GM21723 (cell line): ENCODE results near the gene TMCO5A.

Experiments
- ATAC-seq: cut with Tn5 transposase; IDR thresholded peaks from one replicate; pipeline ENCODE4 v1.9.1; 2021; ENCODE audit warnings: mild to moderate bottlenecking, moderate library complexity; ENCODE audit not compliant: unreplicated experiment

Gene TMCO5A

DNA sequence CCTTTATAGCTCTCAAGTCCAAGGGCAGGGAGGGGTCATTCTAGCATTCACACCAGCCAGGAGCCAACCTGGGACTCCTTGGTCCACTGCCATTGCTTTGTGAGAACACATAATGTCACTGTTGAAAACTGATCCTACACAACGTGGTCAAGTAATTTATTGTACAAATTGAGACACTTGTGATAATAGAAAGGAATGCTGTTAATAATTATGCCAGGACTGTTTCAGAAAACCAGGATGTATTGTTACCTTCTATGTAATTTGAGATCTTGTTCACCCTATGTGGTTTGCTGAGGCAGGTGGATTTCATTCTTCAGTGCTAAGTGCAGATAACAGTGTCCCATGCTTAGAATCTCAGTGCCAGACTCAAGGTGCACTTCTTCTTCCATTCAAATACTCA, 33.3 kb downstream of the TMCO5A start:
- ATAC-seq, result no peak

DNA sequence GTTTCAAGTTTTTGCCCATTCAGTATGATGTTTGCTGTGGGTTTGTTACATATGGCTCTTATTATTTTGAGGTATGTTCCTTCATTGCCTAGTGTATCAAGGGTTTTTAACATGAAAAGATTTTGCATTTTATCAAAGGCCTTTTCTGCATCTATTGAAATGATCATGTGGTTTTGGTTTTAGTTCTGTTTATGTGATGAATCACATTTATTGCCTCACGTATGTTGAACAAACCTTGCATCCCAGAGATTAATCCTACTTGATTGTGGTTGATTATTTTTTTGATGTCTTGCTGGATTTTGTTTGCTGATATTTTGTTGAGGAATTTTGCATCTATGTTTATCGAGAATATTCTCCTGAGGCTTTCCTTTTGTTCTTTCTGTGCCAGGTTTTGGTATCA, 39.4 kb downstream of the TMCO5A start:
- ATAC-seq, result no peak

DNA sequence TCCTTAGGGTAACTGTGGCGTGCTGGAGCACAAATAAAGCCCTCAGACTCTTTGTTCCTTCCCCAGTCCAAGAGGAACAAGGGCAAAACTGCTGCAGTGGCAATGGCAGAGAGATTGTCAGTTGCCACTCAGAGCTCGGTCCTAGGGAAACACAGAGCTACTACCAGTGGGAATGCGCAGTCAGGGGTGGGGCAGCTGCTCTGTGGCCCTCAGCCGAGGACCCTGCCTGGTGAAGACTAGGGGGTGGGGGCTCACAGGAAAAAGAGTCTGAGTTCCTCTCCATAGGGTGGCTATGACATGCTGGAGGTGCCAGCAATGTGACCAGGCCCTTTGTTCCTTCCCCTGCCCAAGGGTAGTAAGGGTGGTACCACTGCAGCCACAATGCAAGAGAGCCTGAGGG, 43.8 kb downstream of the TMCO5A start:
- ATAC-seq, result no peak

- ATAC-seq, result no peak
These were observed 45.4 kb downstream of the TMCO5A start for GRCh38 chr15:37979671-37980409.

DNA sequence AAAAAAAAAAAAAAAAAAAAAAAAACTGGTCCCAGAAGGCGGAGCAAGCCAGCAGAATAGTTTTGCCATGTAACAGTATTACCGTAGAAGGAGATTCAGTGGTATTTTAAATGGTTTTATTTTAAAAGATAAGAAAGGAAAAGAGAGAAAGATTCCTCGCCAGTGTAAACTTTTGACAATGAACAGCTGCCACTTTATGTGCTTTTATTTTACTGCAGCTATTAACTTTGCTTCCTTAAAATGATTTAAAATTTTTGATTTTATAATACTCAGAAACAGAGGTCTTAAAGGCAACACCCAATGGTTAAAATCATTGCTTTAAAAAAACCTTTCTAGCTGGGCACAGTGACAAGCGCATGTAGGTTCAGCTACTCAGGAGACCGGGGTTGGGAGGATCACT, 46.8 kb downstream of the TMCO5A start:
- no peak for ATAC-seq

GRCh38 chr15:37981775-37982174, 47.3 kb downstream of the TMCO5A start:
- ATAC-seq, result no peak

- ATAC-seq, result no peak
These were observed 49.9 kb downstream of the TMCO5A start for GRCh38 chr15:37984368-37984767.

DNA sequence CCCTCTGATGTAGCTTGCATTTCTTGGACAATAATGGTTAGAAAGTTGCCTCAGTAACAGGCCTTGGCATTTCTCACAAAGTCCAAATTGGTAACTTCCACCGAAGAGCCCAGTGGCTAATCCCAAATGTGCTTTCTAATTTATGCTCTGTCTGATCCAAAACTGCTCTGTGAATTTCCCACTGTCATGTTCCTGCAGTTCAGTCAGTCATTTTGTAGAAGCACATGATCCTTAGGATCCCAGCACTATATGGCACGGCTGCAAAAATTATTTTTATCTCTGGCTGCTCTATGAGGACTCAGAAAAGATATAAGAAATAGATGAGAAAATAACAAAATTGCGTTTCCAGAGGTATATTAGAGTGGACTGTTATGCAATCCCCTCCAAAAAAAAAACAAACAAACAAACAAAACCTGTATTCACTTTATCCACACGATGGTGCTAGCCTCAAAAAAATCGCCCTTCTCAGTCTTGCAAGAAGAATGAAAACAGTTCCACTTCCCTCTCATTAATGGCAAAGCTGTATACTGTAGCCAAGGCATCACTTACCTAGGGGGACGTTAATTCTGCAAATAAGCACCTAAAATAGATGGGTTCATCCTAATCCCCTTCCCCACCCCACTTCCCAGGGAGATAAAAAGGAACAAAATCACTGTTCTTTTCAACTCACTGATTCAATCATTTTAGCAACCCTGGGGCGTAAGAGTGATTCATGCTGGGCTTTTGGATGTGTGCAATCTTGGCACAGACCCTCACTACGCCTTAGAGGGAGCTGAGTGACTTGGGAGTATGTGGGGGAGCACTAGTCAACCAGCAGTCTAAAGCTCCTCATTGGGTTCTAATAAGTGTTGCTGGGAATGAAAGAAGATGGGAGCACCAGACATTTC, 61.3 kb downstream of the TMCO5A start:
- ATAC-seq, result peak; percentile 76
